K562 (cell line): ENCODE measurements around the gene MADD. TPM values are rescaled to one million over a fixed set of nuclear protein-coding genes. Genes with fewer than 3 reads are reported as not detected.
A peak's percentile ranks its signal among the peaks of the same experiment; 100 is the strongest.

Source experiments
- CBX5 ChIP-seq: IDR thresholded peaks from 2 replicates; pipeline ENCODE4 v1.6.1; 2014; ENCODE audit warnings: low read depth, borderline replicate concordance
- ILK ChIP-seq: fragments of 450-650 bp; IDR thresholded peaks from 2 replicates; pipeline ENCODE4 v1.6.1; 2016; ENCODE audit warnings: missing genetic modification characterization, low read depth, mild to moderate bottlenecking, missing compliant biosample characterization, moderate library complexity, borderline replicate concordance
- IRF2 ChIP-seq: sonication (generic); formaldehyde crosslinking; IDR thresholded peaks from 2 replicates; pipeline ENCODE4 v1.8.1; 2022; ENCODE audit warnings: mild to moderate bottlenecking, missing genetic modification reagents
- NFIC ChIP-seq: fragments of 450-650 bp; IDR thresholded peaks from 2 replicates; pipeline ENCODE4 v1.6.1; 2017; ENCODE audit warnings: mild to moderate bottlenecking, inconsistent platforms
- PCBP1 ChIP-seq: fragments of 200-400 bp; formaldehyde crosslinking; IDR thresholded peaks from 2 replicates; pipeline ENCODE4 v1.6.1; 2018; ENCODE audit warnings: mild to moderate bottlenecking, low read depth, low read length; ENCODE audit not compliant: poor library complexity, severe bottlenecking
- SAFB2 ChIP-seq: fragments of 200-400 bp; formaldehyde crosslinking; IDR thresholded peaks from 2 replicates; pipeline ENCODE4 v1.6.1; 2018; ENCODE audit warnings: borderline replicate concordance, low read length, low read depth, moderate library complexity; ENCODE audit not compliant: severe bottlenecking
- SIN3A ChIP-seq, 2 experiments: fragments of 150-350 bp in 1 of 2; IDR thresholded peaks; 2 replicates each; pipeline ENCODE4 v1.6.1; 2011 to 2016; ENCODE audit warnings: borderline replicate concordance in 2 of 2, low read depth in 2 of 2, low read length in 2 of 2, mild to moderate bottlenecking in 2 of 2, moderate library complexity in 2 of 2; ENCODE audit not compliant: control insufficient read depth in 1 of 2
- STAT5A ChIP-seq: IDR thresholded peaks from 2 replicates; pipeline ENCODE4 v1.6.1; 2012; ENCODE audit warnings: low read length, inconsistent platforms, borderline replicate concordance
- WHSC1 ChIP-seq: IDR thresholded peaks from one replicate; pipeline ENCODE4 v1.6.1; 2012; ENCODE audit warnings: low read length, control low read depth, inconsistent platforms
- ZNF586 ChIP-seq: fragments of 450-650 bp; formaldehyde crosslinking; conservative IDR thresholded peaks from 2 replicates; pipeline ENCODE4 v1.4.0; 2020; ENCODE audit warnings: mild to moderate bottlenecking, moderate library complexity
- ZNF695 ChIP-seq: fragments of 450-650 bp; formaldehyde crosslinking; IDR thresholded peaks from 2 replicates; pipeline ENCODE4 v1.4.0; 2020; ENCODE audit warnings: mild to moderate bottlenecking, moderate library complexity
- ZNF75A ChIP-seq: fragments of 450-650 bp; formaldehyde crosslinking; IDR thresholded peaks from 2 replicates; pipeline ENCODE4 v1.4.0; 2020; ENCODE audit warnings: mild to moderate bottlenecking
- ZNF780A ChIP-seq: fragments of 250-450 bp; sonication (Bioruptor Pico); IDR thresholded peaks from 2 replicates; pipeline ENCODE4 v1.5.0; 2021; ENCODE audit warnings: mild to moderate bottlenecking
- ZNF830 ChIP-seq: fragments of 250-450 bp; sonication (Bioruptor Pico); IDR thresholded peaks from 2 replicates; pipeline ENCODE4 v1.5.0; 2021; ENCODE audit warnings: mild to moderate bottlenecking
- polyA plus RNA-seq, 8 experiments: library from polyadenylated mRNA; depleted of rRNA in 4 of 8; stranded (reverse) in 5 of 8; unstranded in 3 of 8; fragments of >200 nt; fragmentation: Nextera tagmentation in 2 of 8; fragmentation: Illumina TruSeq in 1 of 8; extraction: Ambion mirVana in 2 of 8; extraction: Trizol in 1 of 8; gene quantifications; 2 replicates each; pipeline versions ENCODE4 v1.2.1 to v1.2.3, GENCODE V29; 2011 to 2014; ENCODE audit warnings: inconsistent platforms in 1 of 8, missing spikeins in 1 of 8
- total RNA-seq, 7 experiments: library from RNA; depleted of rRNA in 6 of 7; stranded (reverse); fragments of >200 nt in 6 of 7; fragmentation: Illumina TruSeq in 2 of 7; extraction: Trizol in 2 of 7; gene quantifications; 2 replicates each; pipeline versions ENCODE4 v1.2.1 to v1.2.3, GENCODE V29; 2011 to 2021; ENCODE audit warnings: low replicate concordance in 1 of 7
- TF ChIP-seq, protein P1 (sequence below): sonication (generic); IDR thresholded peaks from 2 replicates; pipeline ENCODE4 v1.6.1; 2016
- TF ChIP-seq, protein P2 (sequence below), 2 experiments: fragments of 200-800 bp in 1 of 2; sonication (Bioruptor generic) in 1 of 2; sonication (generic) in 1 of 2; formaldehyde crosslinking in 1 of 2; IDR thresholded peaks in 1 of 2; conservative IDR thresholded peaks in 1 of 2; 2 replicates each; pipeline versions ENCODE4 v1.5.0 to v1.6.1; 2016 to 2020; ENCODE audit warnings: missing compliant biosample characterization in 1 of 2, missing genetic modification characterization in 1 of 2, missing genetic modification reagents in 1 of 2

Gene MADD
- total and polyA plus RNA-seq, 9 of the 15 experiments (the other 6 are each of a cell fraction or from before 2014, with no cell fraction given): 0.68 to 57.6 (median 33.6) TPM

DNA sequence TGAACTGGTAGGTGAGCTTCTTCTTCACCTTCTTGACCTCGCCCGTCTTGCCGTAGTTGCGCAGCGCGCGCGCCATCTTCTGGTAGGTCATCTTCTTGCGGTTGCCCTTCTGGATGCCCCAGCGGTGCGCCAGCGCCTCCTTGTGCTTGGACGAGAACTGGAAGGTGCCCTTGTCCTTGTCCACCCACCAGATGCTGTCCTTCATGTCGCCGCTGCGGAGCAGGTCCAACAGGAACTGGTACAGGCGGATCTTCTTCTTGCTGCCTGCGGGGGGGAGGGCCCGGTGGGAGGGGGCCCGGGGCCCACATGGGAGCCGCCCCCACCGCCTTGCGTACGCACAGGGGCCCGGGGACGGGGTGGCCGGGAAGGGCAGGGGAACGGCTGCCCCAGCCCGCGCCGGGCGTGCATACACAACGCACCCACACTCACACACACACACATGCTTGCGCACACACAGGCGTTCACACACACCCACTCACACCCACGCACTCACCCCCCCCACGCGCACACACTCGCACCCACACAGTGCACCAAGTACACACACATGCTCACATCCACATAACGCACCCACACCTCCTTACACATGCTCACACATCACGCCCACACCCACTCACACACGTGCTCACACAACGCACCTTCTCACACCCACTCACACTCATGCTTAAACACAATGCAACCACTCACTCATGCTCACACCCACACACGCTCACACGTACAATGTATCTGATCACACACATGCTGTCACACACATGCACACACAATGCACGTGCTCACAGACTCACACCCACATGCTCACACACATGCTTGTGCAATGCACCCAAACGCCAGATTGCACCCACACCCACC lies 85.6 kb downstream of the MADD start (continued):
- TF ChIP-seq WHSC1: no peak
- no peak for TF ChIP-seq ZNF695 (CRISPR knock-in tag)
- TF ChIP-seq, protein P1, sequence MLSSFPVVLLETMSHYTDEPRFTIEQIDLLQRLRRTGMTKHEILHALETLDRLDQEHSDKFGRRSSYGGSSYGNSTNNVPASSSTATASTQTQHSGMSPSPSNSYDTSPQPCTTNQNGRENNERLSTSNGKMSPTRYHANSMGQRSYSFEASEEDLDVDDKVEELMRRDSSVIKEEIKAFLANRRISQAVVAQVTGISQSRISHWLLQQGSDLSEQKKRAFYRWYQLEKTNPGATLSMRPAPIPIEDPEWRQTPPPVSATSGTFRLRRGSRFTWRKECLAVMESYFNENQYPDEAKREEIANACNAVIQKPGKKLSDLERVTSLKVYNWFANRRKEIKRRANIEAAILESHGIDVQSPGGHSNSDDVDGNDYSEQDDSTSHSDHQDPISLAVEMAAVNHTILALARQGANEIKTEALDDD: no peak
- TF ChIP-seq ILK (tag): no peak
- no peak for TF ChIP-seq PCBP1
- no peak for TF ChIP-seq ZNF830 (CRISPR knock-in tag)
- no peak for TF ChIP-seq ZNF586 (CRISPR knock-in tag)
- TF ChIP-seq NFIC: no peak
- TF ChIP-seq ZNF75A (CRISPR knock-in tag): no peak
- TF ChIP-seq, protein P2, sequence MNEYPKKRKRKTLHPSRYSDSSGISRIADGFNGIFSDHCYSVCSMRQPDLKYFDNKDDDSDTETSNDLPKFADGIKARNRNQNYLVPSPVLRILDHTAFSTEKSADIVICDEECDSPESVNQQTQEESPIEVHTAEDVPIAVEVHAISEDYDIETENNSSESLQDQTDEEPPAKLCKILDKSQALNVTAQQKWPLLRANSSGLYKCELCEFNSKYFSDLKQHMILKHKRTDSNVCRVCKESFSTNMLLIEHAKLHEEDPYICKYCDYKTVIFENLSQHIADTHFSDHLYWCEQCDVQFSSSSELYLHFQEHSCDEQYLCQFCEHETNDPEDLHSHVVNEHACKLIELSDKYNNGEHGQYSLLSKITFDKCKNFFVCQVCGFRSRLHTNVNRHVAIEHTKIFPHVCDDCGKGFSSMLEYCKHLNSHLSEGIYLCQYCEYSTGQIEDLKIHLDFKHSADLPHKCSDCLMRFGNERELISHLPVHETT (CRISPR knock-in tag; conservative IDR thresholded peaks at IDR 0.05 in 1 of 2, IDR thresholded peaks at IDR 0.05 in 1 of 2): no peak
- no peak for TF ChIP-seq ZNF780A
- no peak for TF ChIP-seq SIN3A (IDR thresholded peaks at IDR 0.05; ENCODE audit: borderline replicate concordance in 2 of 2, control insufficient read depth in 1 of 2, low read depth in 2 of 2, low read length in 2 of 2)
- TF ChIP-seq STAT5A: peak; percentile 59
- no peak for TF ChIP-seq SAFB2
- 0 out of 2 replicates have a peak, but pooled peaks have one; percentile 36 for TF ChIP-seq CBX5
- no peak for TF ChIP-seq IRF2 (CRISPR knock-in tag)
